Measurements from ENCODE around the gene PSMC3.

DNA sequence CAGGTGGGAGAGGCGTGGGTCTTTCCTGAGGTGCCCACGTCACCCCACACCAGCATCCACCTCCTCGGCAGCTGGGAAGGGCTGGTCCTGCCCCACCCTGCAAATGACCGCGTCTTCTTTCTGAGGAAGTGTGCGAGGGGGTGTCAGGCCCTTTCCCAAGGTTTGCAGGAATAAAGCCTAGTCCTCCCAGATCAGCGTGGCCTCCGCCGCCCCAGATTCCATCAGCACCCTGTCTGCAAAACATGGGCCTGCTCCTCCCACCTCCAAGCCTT, 32.3 kb downstream of the PSMC3 start:
- TF ChIP-seq, protein P1, sequence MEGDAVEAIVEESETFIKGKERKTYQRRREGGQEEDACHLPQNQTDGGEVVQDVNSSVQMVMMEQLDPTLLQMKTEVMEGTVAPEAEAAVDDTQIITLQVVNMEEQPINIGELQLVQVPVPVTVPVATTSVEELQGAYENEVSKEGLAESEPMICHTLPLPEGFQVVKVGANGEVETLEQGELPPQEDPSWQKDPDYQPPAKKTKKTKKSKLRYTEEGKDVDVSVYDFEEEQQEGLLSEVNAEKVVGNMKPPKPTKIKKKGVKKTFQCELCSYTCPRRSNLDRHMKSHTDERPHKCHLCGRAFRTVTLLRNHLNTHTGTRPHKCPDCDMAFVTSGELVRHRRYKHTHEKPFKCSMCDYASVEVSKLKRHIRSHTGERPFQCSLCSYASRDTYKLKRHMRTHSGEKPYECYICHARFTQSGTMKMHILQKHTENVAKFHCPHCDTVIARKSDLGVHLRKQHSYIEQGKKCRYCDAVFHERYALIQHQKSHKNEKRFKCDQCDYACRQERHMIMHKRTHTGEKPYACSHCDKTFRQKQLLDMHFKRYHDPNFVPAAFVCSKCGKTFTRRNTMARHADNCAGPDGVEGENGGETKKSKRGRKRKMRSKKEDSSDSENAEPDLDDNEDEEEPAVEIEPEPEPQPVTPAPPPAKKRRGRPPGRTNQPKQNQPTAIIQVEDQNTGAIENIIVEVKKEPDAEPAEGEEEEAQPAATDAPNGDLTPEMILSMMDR (IDR thresholded peaks at IDR 0.05): no peak
- no peak for TF ChIP-seq POLR2A (IDR thresholded peaks at IDR 0.05)
